ENCODE results near the gene CLTCL1.

CLTCL1 gene

GRCh38 chr22:19244600-19245352 lies 46.7 kb downstream of the CLTCL1 start:
- no peak for DNase-seq (ENCODE audit: low spot score)

GRCh38 chr22:19242699-19243098 lies 48.8 kb downstream of the CLTCL1 start:
- no peak for DNase-seq (ENCODE audit: low spot score)

GRCh38 chr22:19241593-19241906 lies 50.0 kb downstream of the CLTCL1 start:
- no peak for DNase-seq (ENCODE audit: low spot score)

- no peak for DNase-seq (ENCODE audit: low spot score)
These were observed 50.5 kb downstream of the CLTCL1 start for GRCh38 chr22:19240813-19241592.

- no peak for DNase-seq (ENCODE audit: low spot score)
These were observed 52.1 kb downstream of the CLTCL1 start for GRCh38 chr22:19239464-19239863.

- DNase-seq (ENCODE audit: low spot score) = peak; percentile 18
These were observed 52.6 kb downstream of the CLTCL1 start for GRCh38 chr22:19238900-19239299.

GRCh38 chr22:19235874-19236273 lies 55.6 kb downstream of the CLTCL1 start:
- DNase-seq (ENCODE audit: low spot score) = no peak

- DNase-seq (ENCODE audit: low spot score) = no peak
These were observed 57.2 kb downstream of the CLTCL1 start for GRCh38 chr22:19234126-19234896.

GRCh38 chr22:19233189-19233661 lies 58.3 kb downstream of the CLTCL1 start:
- DNase-seq (ENCODE audit: low spot score) = no peak

- no peak for DNase-seq (ENCODE audit: low spot score)
These were observed 58.9 kb downstream of the CLTCL1 start for GRCh38 chr22:19232623-19233022.

GRCh38 chr22:19231986-19232385 lies 59.5 kb downstream of the CLTCL1 start:
- DNase-seq (ENCODE audit: low spot score) = no peak

- DNase-seq (ENCODE audit: low spot score) = no peak
These were observed 61.9 kb downstream of the CLTCL1 start for GRCh38 chr22:19229600-19229999.

GRCh38 chr22:19228179-19228578 lies 63.3 kb downstream of the CLTCL1 start:
- DNase-seq (ENCODE audit: low spot score) = no peak

- no peak for DNase-seq (ENCODE audit: low spot score)
These were observed 65.1 kb downstream of the CLTCL1 start for GRCh38 chr22:19226428-19226827.

- no peak for DNase-seq (ENCODE audit: low spot score)
These were observed 66.0 kb downstream of the CLTCL1 start for GRCh38 chr22:19225560-19225959.

GRCh38 chr22:19224985-19225384 lies 66.5 kb downstream of the CLTCL1 start:
- no peak for DNase-seq (ENCODE audit: low spot score)

- DNase-seq (ENCODE audit: low spot score) = no peak
These were observed 67.0 kb downstream of the CLTCL1 start for GRCh38 chr22:19224557-19224956.

GRCh38 chr22:19223617-19224016 lies 67.9 kb downstream of the CLTCL1 start:
- DNase-seq (ENCODE audit: low spot score) = no peak

- DNase-seq (ENCODE audit: low spot score) = no peak
These were observed 68.4 kb downstream of the CLTCL1 start for GRCh38 chr22:19223110-19223509.

- no peak for DNase-seq (ENCODE audit: low spot score)
These were observed 69.1 kb downstream of the CLTCL1 start for GRCh38 chr22:19222242-19223005.

- no peak for DNase-seq (ENCODE audit: low spot score)
These were observed 70.7 kb downstream of the CLTCL1 start for GRCh38 chr22:19220867-19221266.
